RPMI8226 (cell line): Measurements from ENCODE around the gene OR3A2.
"Not testable (repeated sequence)": the region's sequence is repeated elsewhere in the genome, so short reads cannot be mapped to it uniquely, and the experiment has no call there.

Experiments
- DNase-seq: peaks from one replicate; pipeline ENCODE4 v3.0.0-alpha.2; 2015

OR3A2 gene

GRCh38 chr17:3282901-3283300 lies 103.2 kb downstream of the OR3A2 start:
- DNase-seq = no peak

- no peak for DNase-seq
These were observed 110.0 kb downstream of the OR3A2 start for GRCh38 chr17:3276126-3276525.

DNA sequence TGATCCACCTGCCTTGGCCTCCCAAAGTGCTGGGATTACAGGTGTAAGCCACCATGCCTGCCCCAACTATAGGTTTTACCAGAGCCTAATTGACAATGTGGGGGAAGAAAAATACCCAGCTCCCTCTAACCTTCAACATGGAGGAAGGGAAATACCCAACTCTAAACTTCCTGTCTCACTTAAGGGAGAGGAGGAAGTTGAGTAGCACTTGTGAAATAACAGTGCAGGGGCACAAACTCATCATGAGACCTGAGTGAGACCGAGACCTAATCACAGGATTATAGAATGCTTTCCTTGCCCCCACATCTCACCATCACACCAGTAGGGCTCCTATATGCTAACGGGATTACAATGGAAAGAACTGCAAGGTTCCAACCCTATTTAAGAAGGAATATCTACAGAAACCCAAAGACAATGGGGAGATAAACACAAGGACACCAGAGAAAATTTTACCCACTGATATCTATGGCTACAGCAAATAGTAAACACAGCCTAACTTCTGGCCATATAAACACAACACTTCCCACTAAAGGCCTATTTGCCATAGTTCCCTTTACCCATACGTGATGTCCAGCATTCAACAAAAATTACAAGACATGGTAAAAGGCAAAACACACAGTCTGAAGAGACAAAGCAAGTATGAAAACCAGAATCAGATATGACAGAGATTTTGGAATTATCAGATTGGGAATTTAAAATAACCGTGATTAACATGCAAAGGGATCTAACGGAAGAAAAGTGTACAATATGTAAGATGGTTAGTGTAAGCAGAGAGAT lies 114.8 kb downstream of the OR3A2 start:
- no peak for DNase-seq

GRCh38 chr17:3260600-3260999 lies 125.5 kb downstream of the OR3A2 start:
- no peak for DNase-seq

GRCh38 chr17:3260163-3260562 lies 125.9 kb downstream of the OR3A2 start:
- no peak for DNase-seq

DNA sequence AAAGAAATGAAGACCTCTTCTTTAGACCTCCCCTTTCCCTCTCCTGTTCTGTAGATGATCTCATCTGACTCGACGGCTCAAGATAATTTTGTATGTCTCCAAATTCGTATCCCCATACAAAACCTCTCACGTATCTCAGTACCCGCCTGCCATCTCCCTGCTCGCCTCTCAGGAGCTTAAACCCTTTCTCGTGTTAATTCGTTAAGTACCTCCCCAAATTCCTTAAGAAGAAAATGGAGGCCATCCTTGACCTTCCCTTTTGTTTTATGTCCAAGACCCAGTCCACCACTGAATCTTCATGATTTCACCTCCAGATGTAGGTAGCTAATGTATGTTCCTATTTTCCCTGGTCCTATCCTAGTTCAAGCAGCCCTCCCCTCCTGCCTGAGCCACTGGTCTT lies 129.5 kb downstream of the OR3A2 start:
- DNase-seq = no peak

DNA sequence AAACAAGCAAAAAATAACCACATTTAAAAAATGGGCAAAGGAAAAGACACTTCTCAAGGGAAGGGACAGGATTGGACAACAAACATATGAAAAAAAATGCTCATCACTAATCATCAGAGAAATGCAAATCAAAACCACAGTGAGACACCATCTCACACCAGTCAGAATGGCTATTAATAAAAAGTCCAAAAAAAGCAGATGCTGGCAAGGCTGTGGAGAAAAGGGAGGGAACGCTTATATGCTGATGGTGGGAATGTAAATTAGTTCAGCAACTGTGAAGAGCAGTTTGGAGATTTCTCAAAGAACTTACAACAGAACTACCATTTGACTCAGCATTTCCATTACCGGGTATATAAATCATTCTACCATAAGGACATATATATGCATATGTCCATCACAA lies 137.1 kb downstream of the OR3A2 start:
- not testable (repeated sequence) for DNase-seq

DNA sequence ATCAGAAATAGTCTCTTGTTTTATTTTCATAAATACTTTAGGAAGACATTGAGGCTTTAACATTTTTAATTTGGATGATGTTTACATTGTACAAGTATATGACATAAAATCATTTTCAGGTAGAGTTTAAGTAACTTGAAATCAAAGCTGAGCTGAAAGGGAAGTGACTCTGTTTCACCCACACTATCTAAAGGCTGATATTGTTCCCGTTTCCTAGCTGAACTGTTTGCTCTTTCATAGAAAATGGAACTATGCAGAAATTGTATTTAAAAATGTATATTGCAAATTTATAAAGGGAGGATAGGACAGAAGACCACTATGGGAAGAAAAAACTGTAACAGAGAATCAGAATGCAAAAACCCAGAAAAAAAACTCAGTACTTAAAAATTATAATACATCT lies 141.3 kb downstream of the OR3A2 start:
- not testable (repeated sequence) for DNase-seq

- not testable (repeated sequence) for DNase-seq
These were observed 145.1 kb downstream of the OR3A2 start for GRCh38 chr17:3241044-3241443.

DNA sequence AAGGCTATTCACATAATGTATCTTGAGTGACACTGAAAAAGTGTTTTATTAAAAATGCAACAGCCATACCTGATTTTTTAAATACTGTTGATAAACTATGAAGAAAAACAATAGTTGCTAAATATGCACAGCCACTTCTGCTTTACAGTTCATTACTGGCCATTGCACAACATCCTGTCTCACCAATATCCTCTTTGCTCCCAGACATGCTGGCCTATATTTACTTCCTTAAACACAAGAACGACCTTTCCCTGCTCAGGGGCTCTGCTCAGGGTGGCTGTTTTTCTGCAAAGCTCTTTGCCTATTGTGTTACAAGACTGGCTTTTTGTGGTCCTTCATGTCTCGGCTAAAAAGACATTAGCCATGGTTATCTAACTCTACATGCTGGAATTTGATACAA lies 147.4 kb downstream of the OR3A2 start:
- DNase-seq = not testable (repeated sequence)

DNA sequence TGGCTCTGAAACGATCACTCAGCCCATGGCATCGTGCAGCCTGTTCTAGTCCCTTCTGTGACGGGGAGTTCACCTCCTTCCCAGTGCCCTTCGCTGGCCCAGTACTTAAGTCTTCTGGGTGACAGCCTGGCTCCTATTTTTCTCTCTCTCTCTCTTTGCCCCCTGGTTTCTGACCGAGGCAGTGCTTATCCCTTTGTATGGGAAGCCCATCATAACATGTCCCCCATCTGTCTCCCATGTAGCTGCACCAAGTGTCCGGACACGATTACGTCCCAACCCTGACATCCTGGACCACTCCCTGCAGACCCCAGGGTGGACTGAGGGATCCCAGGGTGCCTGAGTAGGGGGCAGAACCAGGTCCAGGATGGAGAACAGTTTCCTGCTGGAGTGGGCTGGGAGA lies 153.8 kb downstream of the OR3A2 start:
- DNase-seq = not testable (repeated sequence)
